OCI-LY7 (cell line): Measurements from ENCODE around the gene MMP20. TPM values are rescaled to one million over a fixed set of nuclear protein-coding genes. Genes with fewer than 3 reads are reported as not detected.

Source experiments
- BruUV-seq: library from RNA; stranded (reverse); fragments of 400-500 nt; replicated peaks from 2 replicates; lab custom pipeline; 2021; lab: Mats Ljungman, UMichigan
- CTCF ChIA-PET: fragments of 300-600 bp; sonication (Branson Sonifier 250); formaldehyde crosslinking; loops from one replicate; lab custom pipeline; 2022; ENCODE audit warnings: antibody characterized with exemption; ENCODE audit not compliant: unreplicated experiment; lab: Charles Lee
- POLR2A ChIA-PET: fragments of 300-600 bp; sonication (Branson Sonifier 250); formaldehyde crosslinking; loops from one replicate; lab custom pipeline; 2022; ENCODE audit warnings: antibody characterized with exemption; lab: Charles Lee
- DNase-seq: peaks from one replicate; pipeline ENCODE4 v3.0.0-alpha.2; 2015; ENCODE audit warnings: low spot score
- H2AFZ ChIP-seq: fragments of 200-600 bp; sonication (generic), shearing (Covaris generic); 2 replicates; pipeline ENCODE4 v1.6.1; 2014; ENCODE audit warnings: mild to moderate bottlenecking, antibody characterized with exemption, low read length, moderate library complexity
- H3K27ac ChIP-seq: fragments of 200-600 bp; sonication (generic); 2 replicates; pipeline ENCODE4 v1.5.1; 2014; ENCODE audit warnings: mixed run types, low read depth, mild to moderate bottlenecking, moderate library complexity, low read length, inconsistent platforms; ENCODE audit not compliant: poor library complexity, severe bottlenecking
- H3K36me3 ChIP-seq: fragments of 200-600 bp; sonication (generic); 2 replicates; pipeline ENCODE4 v1.6.1; 2014; ENCODE audit warnings: mild to moderate bottlenecking, antibody characterized with exemption, low read length, moderate library complexity, mixed read lengths; ENCODE audit not compliant: insufficient read depth
- H3K4me1 ChIP-seq: fragments of 200-600 bp; sonication (generic); 2 replicates; pipeline ENCODE4 v1.5.1; 2014; ENCODE audit warnings: mild to moderate bottlenecking, low read length; ENCODE audit not compliant: insufficient read depth, poor library complexity, severe bottlenecking
- H3K4me2 ChIP-seq: fragments of 200-600 bp; sonication (generic); 2 replicates; pipeline ENCODE4 v1.6.1; 2014; ENCODE audit warnings: mild to moderate bottlenecking, low read length
- H3K4me3 ChIP-seq: fragments of 200-600 bp; sonication (generic); 2 replicates; pipeline ENCODE4 v1.5.1; 2014; ENCODE audit warnings: mild to moderate bottlenecking, low read depth, low read length; ENCODE audit not compliant: poor library complexity, severe bottlenecking
- H3K79me2 ChIP-seq: fragments of 200-600 bp; sonication (generic); 2 replicates; pipeline ENCODE4 v1.6.1; 2016; ENCODE audit warnings: low read depth, mild to moderate bottlenecking, low read length, moderate library complexity, mixed read lengths; ENCODE audit not compliant: insufficient read depth
- H3K9me2 ChIP-seq: fragments of 200-600 bp; sonication (generic); 2 replicates; pipeline ENCODE4 v1.6.1; 2016; ENCODE audit warnings: mild to moderate bottlenecking, low read length, mixed read lengths; ENCODE audit not compliant: insufficient read depth
- H3K9me3 ChIP-seq: fragments of 200-600 bp; sonication (generic); 2 replicates; pipeline ENCODE4 v1.6.1; 2014; ENCODE audit warnings: mild to moderate bottlenecking, mixed run types, low read length, mixed read lengths
- H4K20me1 ChIP-seq: fragments of 200-600 bp; sonication (generic); 2 replicates; pipeline ENCODE4 v1.6.1; 2014; ENCODE audit warnings: mild to moderate bottlenecking, antibody characterized with exemption, low read length, moderate library complexity, mixed read lengths; ENCODE audit not compliant: insufficient read depth
- CTCF ChIP-seq: fragments of 200-600 bp; sonication (generic); conservative IDR thresholded peaks from 2 replicates; pipeline ENCODE4 v1.5.1; 2014; ENCODE audit warnings: mild to moderate bottlenecking, antibody characterized with exemption, low read length, moderate library complexity, mixed read lengths
- EZH2phosphoT487 ChIP-seq: fragments of 200-600 bp; sonication (generic); IDR thresholded peaks from 2 replicates; pipeline ENCODE4 v1.6.1; 2018; ENCODE audit warnings: low read depth, borderline replicate concordance, mild to moderate bottlenecking, mixed run types, antibody characterized with exemption, low read length, moderate library complexity, mixed read lengths
- intact Hi-C: fragments of 100-400 bp; cut with micrococcal nuclease; formaldehyde crosslinking; loops from one replicate; pipeline ENCODE4 v1.10.0; 2022; ENCODE audit not compliant: unreplicated experiment
- total RNA-seq, 2 experiments: library from RNA; depleted of rRNA in 1 of 2; stranded (reverse); fragments of >200 nt in 1 of 2; shearing (Covaris generic) in 1 of 2; gene quantifications; 2 replicates each; pipeline ENCODE4 v1.2.3, GENCODE V29; 2014 to 2022

The MMP20 gene
- total RNA-seq, 2 experiments from 2014 or later = not detected

GRCh38 chr11:102553835-102554282 lies 71.3 kb downstream of the MMP20 start:
- no TSS peak for BruUV-seq
- no peaks in the 10 kb centered on the region for H4K20me1 ChIP-seq
- no peak overlapping the region for H3K27ac ChIP-seq
- no peak for DNase-seq
- no peak for TF ChIP-seq CTCF
- TF ChIP-seq EZH2phosphoT487 = no peak
- H3K36me3 ChIP-seq = peaks cover 6% of the 10 kb centered on the region
- H3K9me2 ChIP-seq = no peaks in the 10 kb centered on the region
- no peaks in the 10 kb centered on the region for H3K79me2 ChIP-seq
- H3K4me1 ChIP-seq = peaks cover 3% of the 10 kb centered on the region
- ChIA-PET POLR2A (interaction anchor here (0.6 to 2.5 kb wide), 7 partner anchors 11 to 30 kb away, joined by 3 to 11 read pairs (median 4); no protein-coding TSS in a partner anchor), CTCF (no interaction called here)
- no peak overlapping the region for H3K4me2 ChIP-seq
- H3K4me3 ChIP-seq = no peak overlapping the region
- intact Hi-C loops = no loop called here
- H3K9me3 ChIP-seq = peaks cover 11% of the 10 kb centered on the region; the same call in 1 of the 2 replicates
- H2AFZ ChIP-seq = no peak overlapping the region

GRCh38 chr11:102552447-102553194 lies 72.5 kb downstream of the MMP20 start:
- no peak overlapping the region for H3K4me3 ChIP-seq
- H3K9me2 ChIP-seq = no peaks in the 10 kb centered on the region
- no peaks in the 10 kb centered on the region for H3K79me2 ChIP-seq
- no peak overlapping the region for H3K4me2 ChIP-seq
- BruUV-seq = no TSS peak
- H2AFZ ChIP-seq = no peak overlapping the region
- intact Hi-C loops = no loop called here
- no peaks in the 10 kb centered on the region for H3K9me3 ChIP-seq
- TF ChIP-seq CTCF (no peak), EZH2phosphoT487 (no peak)
- no peaks in the 10 kb centered on the region for H3K36me3 ChIP-seq
- H4K20me1 ChIP-seq = no peaks in the 10 kb centered on the region
- no peak overlapping the region for H3K27ac ChIP-seq
- no peak for DNase-seq
- ChIA-PET CTCF (no interaction called here), POLR2A (interaction anchor here (0.9 to 2.5 kb wide), 4 partner anchors 10 to 22 kb away, joined by 3 to 11 read pairs (median 5); no protein-coding TSS in a partner anchor)
- no peaks in the 10 kb centered on the region for H3K4me1 ChIP-seq

- Histone ChIP-seq H3K4me2 (no peak overlapping the region), H3K36me3 (no peaks in the 10 kb centered on the region), H4K20me1 (no peaks in the 10 kb centered on the region), H3K79me2 (no peaks in the 10 kb centered on the region), H3K27ac (no peak overlapping the region), H3K9me2 (no peaks in the 10 kb centered on the region), H3K4me3 (no peak overlapping the region), H3K4me1 (peaks cover 3% of the 10 kb centered on the region), H2AFZ (peak overlapping the region; percentile 21; the same call in 1 of the 2 replicates), H3K9me3 (no peaks in the 10 kb centered on the region)
- BruUV-seq = no TSS peak
- CTCF ChIA-PET = no interaction called here
- no peak for TF ChIP-seq CTCF
- no peak for TF ChIP-seq EZH2phosphoT487
- no peak for DNase-seq
- POLR2A ChIA-PET = interaction anchor here (3.0 kb wide), 1 partner anchor 8 kb away, joined by 20 read pairs; no protein-coding TSS in a partner anchor
- intact Hi-C loops = no loop called here
These were observed 73.1 kb downstream of the MMP20 start for GRCh38 chr11:102552020-102552419.
